Activated T-cell treated with anti-CD3 and anti-CD28 coated beads for 1 hour (primary cell): ENCODE results near the gene CELA3B.
"Not testable (repeated sequence)": the region's sequence is repeated elsewhere in the genome, so short reads cannot be mapped to it uniquely, and the experiment has no call there.

Source experiments
- DNase-seq: peaks from one replicate; pipeline ENCODE4 v3.0.0-alpha.2; 2020; ENCODE audit warnings: low read depth

The CELA3B gene

GRCh38 chr1:21942959-21943640, 33.7 kb upstream of the CELA3B start:
- DNase-seq: not testable (repeated sequence)

GRCh38 chr1:21944733-21945073, 32.1 kb upstream of the CELA3B start:
- no peak for DNase-seq

- no peak for DNase-seq
Measured at GRCh38 chr1:21946836-21947587, 29.8 kb upstream of the CELA3B start.

GRCh38 chr1:21950734-21951133, 26.1 kb upstream of the CELA3B start:
- DNase-seq: no peak

- DNase-seq: no peak
Measured at GRCh38 chr1:21951226-21951870, 25.5 kb upstream of the CELA3B start.

- no peak for DNase-seq
Measured at GRCh38 chr1:21952786-21953520, 23.9 kb upstream of the CELA3B start.

GRCh38 chr1:21955058-21955457, 21.8 kb upstream of the CELA3B start:
- no peak for DNase-seq

- no peak for DNase-seq
Measured at GRCh38 chr1:21955501-21956281, 21.1 kb upstream of the CELA3B start.

GRCh38 chr1:21956720-21957552, 19.9 kb upstream of the CELA3B start:
- DNase-seq: peak; percentile 27

GRCh38 chr1:21961337-21961736, 15.5 kb upstream of the CELA3B start:
- DNase-seq: no peak

GRCh38 chr1:21961799-21962198, 15.0 kb upstream of the CELA3B start:
- no peak for DNase-seq

GRCh38 chr1:21963477-21964217, 13.2 kb upstream of the CELA3B start:
- DNase-seq: peak; percentile 83

- no peak for DNase-seq
Measured at GRCh38 chr1:21966247-21967000, 10.4 kb upstream of the CELA3B start.

- not testable (repeated sequence) for DNase-seq
Measured at GRCh38 chr1:21967216-21967615, 9.6 kb upstream of the CELA3B start.

GRCh38 chr1:21969066-21969465, 7.8 kb upstream of the CELA3B start:
- not testable (repeated sequence) for DNase-seq

- not testable (repeated sequence) for DNase-seq
Measured at GRCh38 chr1:21970523-21970922, 6.3 kb upstream of the CELA3B start.

GRCh38 chr1:21972973-21973441, 3.8 kb upstream of the CELA3B start:
- DNase-seq: not testable (repeated sequence)

- DNase-seq: not testable (repeated sequence)
Measured at GRCh38 chr1:21973948-21974347, 2.9 kb upstream of the CELA3B start.

- not testable (repeated sequence) for DNase-seq
Measured at GRCh38 chr1:21974699-21975098, 2.1 kb upstream of the CELA3B start.
